Panc1 (cell line): ENCODE data around the gene CDX1. TPM values are rescaled to one million over a fixed set of nuclear protein-coding genes. Genes with fewer than 3 reads are reported as not detected.

ENCODE experiments used
- ATAC-seq: fragments of 200-7000 bp; cut with Tn5 transposase; 2 replicates; pipeline ENCODE4 v1.9.1; 2020; ENCODE audit warnings: mild to moderate bottlenecking, moderate library complexity
- BruUV-seq: library from RNA; stranded (reverse); fragments of 400-500 nt; replicated peaks from 2 replicates; lab custom pipeline; 2021; lab: Mats Ljungman, UMichigan
- CTCF ChIA-PET: fragments of 300-600 bp; sonication (Branson Sonifier 250); formaldehyde crosslinking; loops from one replicate; lab custom pipeline; 2022; ENCODE audit warnings: antibody characterized with exemption; lab: Charles Lee
- POLR2A ChIA-PET: fragments of 300-600 bp; sonication (Branson Sonifier 250); formaldehyde crosslinking; loops from one replicate; lab custom pipeline; 2022; ENCODE audit warnings: antibody characterized with exemption; lab: Charles Lee
- DNase-seq: peaks from one replicate; pipeline ENCODE4 v3.0.0-alpha.2; 2010; ENCODE audit warnings: low read depth, low spot score
- H3K27ac ChIP-seq: 2 replicates; pipeline ENCODE4 v1.5.1; 2011; ENCODE audit warnings: mild to moderate bottlenecking, low read length, inconsistent platforms
- H3K27me3 ChIP-seq: fragments of 200-500 bp; sonication (Bioruptor generic); 2 replicates; pipeline ENCODE4 v1.6.0; 2014; ENCODE audit warnings: low read length, inconsistent platforms; ENCODE audit not compliant: control insufficient read depth, insufficient read depth
- H3K36me3 ChIP-seq: fragments of 200-500 bp; sonication (Bioruptor generic); 2 replicates; pipeline ENCODE4 v1.5.1; 2014; ENCODE audit warnings: inconsistent platforms, mild to moderate bottlenecking, low read length, moderate library complexity; ENCODE audit not compliant: control insufficient read depth, insufficient read depth
- H3K4me1 ChIP-seq: 2 replicates; pipeline ENCODE4 v1.5.1; 2011; ENCODE audit warnings: inconsistent platforms, mild to moderate bottlenecking, low read length, moderate library complexity; ENCODE audit not compliant: control insufficient read depth, insufficient read depth
- H3K4me3 ChIP-seq, 2 experiments: 2 replicates each; pipeline ENCODE4 v1.5.1; 2011 to 2012; ENCODE audit warnings: low read depth in 2 of 2, low read length in 2 of 2, mild to moderate bottlenecking in 2 of 2, inconsistent platforms in 1 of 2, moderate library complexity in 1 of 2
- H3K9me3 ChIP-seq: fragments of 200-500 bp; sonication (Bioruptor generic); 2 replicates; pipeline ENCODE4 v1.5.1; 2014; ENCODE audit warnings: low read depth, mild to moderate bottlenecking, inconsistent platforms, low read length, moderate library complexity; ENCODE audit not compliant: control insufficient read depth, insufficient read depth
- CTCF ChIP-seq: fragments of 450-650 bp; IDR thresholded peaks from 2 replicates; pipeline ENCODE4 v1.5.1; 2017; ENCODE audit warnings: mild to moderate bottlenecking
- POLR2AphosphoS5 ChIP-seq: IDR thresholded peaks from 2 replicates; pipeline ENCODE4 v1.6.1; 2012; ENCODE audit warnings: mild to moderate bottlenecking, low read depth, low read length, moderate library complexity
- SIN3A ChIP-seq: IDR thresholded peaks from 2 replicates; pipeline ENCODE4 v1.6.1; 2012; ENCODE audit warnings: low read depth, mild to moderate bottlenecking, low read length, moderate library complexity, borderline replicate concordance; ENCODE audit not compliant: insufficient read depth
- TCF7L2 ChIP-seq: IDR thresholded peaks from 2 replicates; pipeline ENCODE4 v1.6.1; 2011; ENCODE audit warnings: mild to moderate bottlenecking, low read depth, low read length, inconsistent platforms
- in situ Hi-C: cut with HindIII; loops from 2 replicates; pipeline ENCODE4 v1.10.0; 2016; ENCODE audit warnings: low sequenced_read_pairs, low pct_unique_long_range_greater_than_20kb
- intact Hi-C: fragments of 100-400 bp; cut with micrococcal nuclease; formaldehyde crosslinking; loops from one replicate; pipeline ENCODE4 v1.10.0; 2022; ENCODE audit not compliant: unreplicated experiment
- total RNA-seq: library from RNA; stranded (reverse); gene quantifications from one replicate; pipeline ENCODE4 v1.2.1, GENCODE V29; 2021; ENCODE audit not compliant: unreplicated experiment
- TF ChIP-seq, protein P1 (sequence below), 2 experiments: IDR thresholded peaks; 2 replicates each; pipeline ENCODE4 v1.6.1; 2011 to 2012; ENCODE audit warnings: low read depth in 2 of 2, control low read depth in 1 of 2, low read length in 1 of 2, mild to moderate bottlenecking in 1 of 2, moderate library complexity in 1 of 2; ENCODE audit not compliant: insufficient read depth in 1 of 2

CDX1 gene
- total RNA-seq, 1 experiment from 2014 or later, result not detected

GRCh38 chr5:150129813-150130492 lies 36.6 kb upstream of the CDX1 start:
- no TSS peak for BruUV-seq
- ChIA-PET POLR2A (interaction anchor here (0.6 kb wide), 1 partner anchor 49 kb away, joined by 3 read pairs; no protein-coding TSS in a partner anchor), CTCF (interaction anchor here (0.9 kb wide), 1 partner anchor 15 kb away, joined by 3 read pairs; no protein-coding TSS in a partner anchor)
- no peaks in the 10 kb centered on the region for H3K9me3 ChIP-seq
- no peak for TF ChIP-seq TCF7L2
- TF ChIP-seq, protein P1, sequence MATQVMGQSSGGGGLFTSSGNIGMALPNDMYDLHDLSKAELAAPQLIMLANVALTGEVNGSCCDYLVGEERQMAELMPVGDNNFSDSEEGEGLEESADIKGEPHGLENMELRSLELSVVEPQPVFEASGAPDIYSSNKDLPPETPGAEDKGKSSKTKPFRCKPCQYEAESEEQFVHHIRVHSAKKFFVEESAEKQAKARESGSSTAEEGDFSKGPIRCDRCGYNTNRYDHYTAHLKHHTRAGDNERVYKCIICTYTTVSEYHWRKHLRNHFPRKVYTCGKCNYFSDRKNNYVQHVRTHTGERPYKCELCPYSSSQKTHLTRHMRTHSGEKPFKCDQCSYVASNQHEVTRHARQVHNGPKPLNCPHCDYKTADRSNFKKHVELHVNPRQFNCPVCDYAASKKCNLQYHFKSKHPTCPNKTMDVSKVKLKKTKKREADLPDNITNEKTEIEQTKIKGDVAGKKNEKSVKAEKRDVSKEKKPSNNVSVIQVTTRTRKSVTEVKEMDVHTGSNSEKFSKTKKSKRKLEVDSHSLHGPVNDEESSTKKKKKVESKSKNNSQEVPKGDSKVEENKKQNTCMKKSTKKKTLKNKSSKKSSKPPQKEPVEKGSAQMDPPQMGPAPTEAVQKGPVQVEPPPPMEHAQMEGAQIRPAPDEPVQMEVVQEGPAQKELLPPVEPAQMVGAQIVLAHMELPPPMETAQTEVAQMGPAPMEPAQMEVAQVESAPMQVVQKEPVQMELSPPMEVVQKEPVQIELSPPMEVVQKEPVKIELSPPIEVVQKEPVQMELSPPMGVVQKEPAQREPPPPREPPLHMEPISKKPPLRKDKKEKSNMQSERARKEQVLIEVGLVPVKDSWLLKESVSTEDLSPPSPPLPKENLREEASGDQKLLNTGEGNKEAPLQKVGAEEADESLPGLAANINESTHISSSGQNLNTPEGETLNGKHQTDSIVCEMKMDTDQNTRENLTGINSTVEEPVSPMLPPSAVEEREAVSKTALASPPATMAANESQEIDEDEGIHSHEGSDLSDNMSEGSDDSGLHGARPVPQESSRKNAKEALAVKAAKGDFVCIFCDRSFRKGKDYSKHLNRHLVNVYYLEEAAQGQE (IDR thresholded peaks at IDR 0.05; ENCODE audit: insufficient read depth in 1 of 2, low read depth in 2 of 2, low read length in 1 of 2), result 0 out of 4 replicates have a peak, but pooled peaks of 1 of the 2 experiments have one; percentile 12
- TF ChIP-seq CTCF, result peak; percentile 96
- ATAC-seq, result peak; percentile 88
- no peaks in the 10 kb centered on the region for H3K36me3 ChIP-seq
- peak; percentile 60 for DNase-seq
- peaks cover 7% of the 10 kb centered on the region for H3K4me1 ChIP-seq
- H3K27ac ChIP-seq, result 0 out of 2 replicates have a peak overlapping the region, but pooled peaks have one; percentile 11
- peak overlapping the region; percentile 24 to 48 for H3K4me3 ChIP-seq
- in situ Hi-C loops, result no loop called here
- intact Hi-C loops, result loop anchor here (1.0 kb wide), 2 partner anchors 88 to 306 kb away; no protein-coding TSS in a partner anchor
- H3K27me3 ChIP-seq, result no peaks in the 10 kb centered on the region

- ChIA-PET CTCF (interaction anchor here (0.5 to 0.9 kb wide), 2 partner anchors 15 to 287 kb away, joined by 3 to 5 read pairs; no protein-coding TSS in a partner anchor), POLR2A (no interaction called here)
- no peak for TF ChIP-seq TCF7L2
- TF ChIP-seq CTCF, result no peak
- no peak for TF ChIP-seq SIN3A
- TF ChIP-seq, protein P1 (IDR thresholded peaks at IDR 0.05; ENCODE audit: insufficient read depth in 1 of 2, low read depth in 2 of 2, low read length in 1 of 2), result no peak
- no peak for TF ChIP-seq POLR2AphosphoS5
- DNase-seq (no peak), ATAC-seq (no peak; the same call in 1 of the 2 replicates)
- Histone ChIP-seq H3K4me1 (peaks cover 7% of the 10 kb centered on the region), H3K9me3 (no peaks in the 10 kb centered on the region), H3K36me3 (no peaks in the 10 kb centered on the region), H3K27ac (no peak overlapping the region), H3K4me3 (no peak overlapping the region), H3K27me3 (no peaks in the 10 kb centered on the region)
- intact Hi-C loops, result loop anchor here (1.0 kb wide), 2 partner anchors 88 to 306 kb away; no protein-coding TSS in a partner anchor
- in situ Hi-C loops, result no loop called here
- BruUV-seq, result no TSS peak
Observed at GRCh38 chr5:150130493-150130922, 36.1 kb upstream of the CDX1 start.
